Mucosa of gallbladder (tissue), 1 donor: Measurements from ENCODE around the gene PAOX. TPM values are rescaled to one million over a fixed set of nuclear protein-coding genes. Genes with fewer than 3 reads are reported as not detected.
"Not testable (repeated sequence)": the region's sequence is repeated elsewhere in the genome, so short reads cannot be mapped to it uniquely, and the experiment has no call there.

Source experiments
- DNase-seq: peaks from one replicate; pipeline ENCODE4 v3.0.0-alpha.2; 2020; ENCODE audit warnings: low spot score
- total RNA-seq: library from RNA; stranded (reverse); gene quantifications from one replicate; pipeline ENCODE4 v1.2.1, GENCODE V29; 2021
- donor health status: DM: no; HTN: no; CAD: no.

The PAOX gene
- total RNA-seq, 1 donor from 2014 or later: 9.4 TPM

DNA sequence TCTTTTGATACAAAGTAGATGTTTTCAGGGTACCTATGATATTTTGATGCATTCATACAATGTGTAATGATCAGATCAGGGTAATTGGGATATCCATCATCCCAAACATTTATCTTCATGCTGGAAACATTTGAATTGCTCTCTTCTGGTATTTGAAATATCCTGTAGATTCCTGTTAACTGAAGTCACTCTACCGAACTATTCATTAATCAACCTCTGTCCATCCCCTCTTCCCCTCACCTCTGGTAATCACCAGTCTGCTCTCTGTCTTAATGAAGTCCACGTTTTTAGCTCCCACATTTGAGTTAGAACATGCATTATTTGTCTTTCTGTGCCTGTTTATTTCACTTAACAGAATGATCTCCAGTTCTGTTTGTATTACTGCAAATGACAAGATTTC, 26.2 kb downstream of the PAOX start:
- no peak for DNase-seq

DNA sequence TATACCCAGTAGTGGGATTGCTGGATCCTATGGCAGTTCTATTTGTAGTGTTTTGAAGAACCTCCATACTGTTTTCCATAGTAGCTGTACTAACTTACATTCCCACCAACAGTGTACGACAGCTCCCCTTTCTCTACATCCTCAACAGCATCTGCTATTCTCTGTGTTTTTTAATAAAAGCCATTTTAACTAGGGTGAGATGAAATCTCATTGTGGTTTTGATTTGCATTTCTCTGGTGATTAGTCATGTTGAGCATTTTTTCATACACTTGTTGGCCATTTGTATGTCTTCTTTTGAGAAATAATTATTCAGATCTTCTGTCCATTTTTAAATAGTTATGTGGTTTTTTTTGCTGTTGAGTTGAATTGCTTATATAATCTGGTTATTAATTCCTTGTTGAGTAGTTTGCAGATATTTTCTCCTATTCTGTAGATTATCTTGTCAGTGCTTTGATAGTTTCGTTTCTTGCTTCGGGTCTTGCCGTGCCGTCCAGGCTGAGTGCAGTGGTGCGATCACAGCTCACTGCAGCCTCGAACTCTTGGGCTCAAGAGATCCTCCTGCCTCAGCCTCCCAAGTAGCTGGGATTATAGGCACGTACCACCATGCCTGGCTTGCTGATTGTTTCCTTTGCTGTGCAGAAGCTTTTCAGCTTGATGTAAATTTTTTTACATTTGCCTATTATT, 26.9 kb downstream of the PAOX start:
- no peak for DNase-seq

DNA sequence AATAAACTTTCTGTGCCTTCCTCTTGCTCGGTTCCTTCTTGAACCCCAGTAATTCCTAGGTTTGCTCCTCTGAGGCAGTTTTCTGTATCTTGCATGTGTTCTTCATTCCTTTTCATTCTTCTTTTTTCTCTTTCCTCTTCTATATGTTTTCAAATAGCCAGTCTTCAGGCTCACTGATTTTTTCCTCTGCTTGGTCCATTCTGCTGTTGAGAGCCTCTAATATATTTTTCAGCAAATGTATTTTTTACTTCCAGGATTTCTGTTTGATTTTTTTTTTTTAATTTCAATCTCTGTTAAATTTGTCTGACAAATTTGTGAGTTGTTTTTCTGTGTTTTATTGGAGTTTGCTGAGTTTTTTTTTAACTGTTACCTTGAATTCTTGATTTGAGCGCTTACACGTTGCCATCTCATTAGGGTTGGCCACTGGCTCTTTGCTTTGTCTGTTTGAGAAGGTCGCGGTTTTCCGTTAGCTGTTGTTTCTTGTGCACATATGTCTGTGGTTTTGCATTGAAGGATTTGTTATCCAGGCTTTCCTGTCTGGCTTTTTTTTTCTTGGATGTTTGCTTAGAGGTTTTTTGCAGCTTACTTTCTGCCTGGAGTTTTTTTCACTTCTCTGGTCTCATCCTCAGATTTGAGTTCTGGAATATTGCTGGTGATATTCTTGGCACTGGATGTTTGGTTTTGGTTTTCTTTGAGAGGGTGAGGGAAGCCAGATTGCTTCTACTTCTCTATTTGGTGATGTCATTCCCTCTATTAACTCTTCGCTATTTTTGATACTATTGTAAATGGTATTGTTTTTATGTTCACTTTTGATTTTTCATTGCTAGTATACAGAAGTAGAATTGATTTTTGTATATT, 32.7 kb downstream of the PAOX start:
- no peak for DNase-seq

DNA sequence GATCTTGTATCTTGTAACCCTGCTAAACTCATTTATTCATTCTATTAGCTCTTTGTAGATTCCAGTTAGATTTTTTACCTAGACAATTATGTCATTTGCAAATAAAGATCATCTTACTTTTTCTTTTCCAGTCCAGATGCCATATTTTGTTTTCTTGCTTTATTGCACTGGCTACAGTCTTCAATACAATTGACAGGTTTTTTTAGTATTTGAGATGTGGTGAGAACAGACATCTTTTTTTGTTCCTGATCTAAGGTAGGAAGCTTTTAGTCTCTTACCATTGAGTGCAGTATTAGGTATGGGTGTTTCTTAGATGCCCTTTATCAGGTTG, 33.3 kb downstream of the PAOX start:
- DNase-seq: no peak

DNA sequence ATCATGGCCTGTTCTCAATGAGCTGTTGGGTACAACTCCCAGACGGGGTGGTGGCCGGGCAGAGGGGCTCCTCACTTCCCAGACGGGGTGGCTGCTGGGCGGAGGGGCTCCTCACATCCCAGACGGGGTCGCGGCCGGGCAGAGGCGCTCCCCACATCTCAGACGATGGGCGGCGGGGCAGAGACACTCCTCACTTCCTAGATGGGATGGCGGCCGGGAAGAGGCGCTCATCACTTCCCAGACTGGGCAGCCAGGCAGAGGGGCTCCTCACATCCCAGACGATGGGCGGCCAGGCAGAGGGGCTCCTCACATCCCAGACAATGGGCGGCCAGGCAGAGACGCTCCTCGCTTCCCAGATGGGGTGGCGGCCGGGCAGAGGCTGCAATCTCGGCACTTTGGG, 35.3 kb downstream of the PAOX start:
- DNase-seq: not testable (repeated sequence)

- no peak for DNase-seq
Observed at GRCh38 chr10:133415752-133416151, 36.7 kb downstream of the PAOX start.

DNA sequence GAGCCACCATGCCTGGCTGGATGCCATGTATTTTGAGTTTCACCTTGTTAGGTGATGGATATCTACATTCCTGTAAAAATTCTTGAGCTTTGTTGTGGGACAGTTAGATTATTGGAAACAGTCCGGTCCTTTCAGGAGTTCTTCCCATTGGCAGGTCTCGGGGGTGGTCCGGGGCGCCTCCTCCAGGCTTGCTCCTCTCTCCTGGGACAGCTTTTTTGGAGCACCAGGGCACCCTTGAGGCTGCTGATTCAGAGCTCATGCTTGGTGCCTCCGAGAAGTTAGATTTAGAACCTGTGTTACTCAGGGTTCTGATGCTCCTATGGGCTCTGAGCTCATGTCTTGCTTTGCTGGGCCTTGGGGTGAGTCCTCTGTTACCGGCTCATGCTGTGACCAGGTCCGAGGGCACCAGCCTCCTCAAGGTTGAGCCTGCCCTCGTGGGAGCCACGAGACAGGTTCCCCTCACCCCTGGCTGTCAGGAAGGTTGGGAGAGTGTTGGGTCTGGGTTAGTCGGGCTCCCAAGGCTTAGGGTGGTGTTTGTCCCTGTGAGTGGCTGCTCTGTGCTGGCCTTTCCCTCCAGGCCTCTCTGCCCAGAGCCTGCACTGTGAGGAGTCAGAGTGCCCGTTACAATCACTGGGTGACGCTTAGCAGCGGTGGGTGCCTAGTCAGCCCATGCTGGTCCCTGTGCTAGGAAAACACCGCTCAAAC, 39.4 kb downstream of the PAOX start:
- DNase-seq: no peak

GRCh38 chr10:133419211-133419950, 40.3 kb downstream of the PAOX start:
- no peak for DNase-seq

DNA sequence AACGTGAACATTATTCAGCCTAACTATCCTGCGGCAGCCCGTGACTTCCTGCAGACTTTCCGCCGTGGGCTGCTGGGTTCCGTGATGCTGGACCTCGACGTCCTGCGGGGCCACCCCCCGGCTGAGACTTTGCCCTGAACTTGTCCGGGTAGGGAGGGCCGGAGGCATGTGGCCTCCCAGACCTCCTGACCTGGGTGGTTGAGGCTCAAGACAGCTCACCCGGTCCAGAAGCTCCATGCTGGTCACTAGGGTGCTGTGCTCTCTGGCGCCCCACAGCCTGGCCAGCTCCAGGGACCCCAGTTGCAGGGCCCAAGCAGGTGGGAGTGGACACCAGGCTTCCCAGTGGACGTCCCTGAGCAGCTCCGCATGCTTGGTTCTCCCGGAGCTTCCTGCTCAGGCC, 41.0 kb downstream of the PAOX start:
- DNase-seq: no peak

- DNase-seq: no peak
Observed at GRCh38 chr10:133420579-133420978, 41.5 kb downstream of the PAOX start.

GRCh38 chr10:133421336-133422222, 42.5 kb downstream of the PAOX start:
- no peak for DNase-seq

- DNase-seq: no peak
Observed at GRCh38 chr10:133422223-133422806, 43.3 kb downstream of the PAOX start.

- no peak for DNase-seq
Observed at GRCh38 chr10:133422807-133423771, 44.0 kb downstream of the PAOX start.

GRCh38 chr10:133424102-133424501, 45.0 kb downstream of the PAOX start:
- not testable (repeated sequence) for DNase-seq

- DNase-seq: not testable (repeated sequence)
Observed at GRCh38 chr10:133424601-133425000, 45.5 kb downstream of the PAOX start, which contains the start of gene SPRN. Gene SPRN, minus strand, starts transcription at chr10:133424625. Its CDS starts 944 bp downstream, at chr10:133423681.

DNA sequence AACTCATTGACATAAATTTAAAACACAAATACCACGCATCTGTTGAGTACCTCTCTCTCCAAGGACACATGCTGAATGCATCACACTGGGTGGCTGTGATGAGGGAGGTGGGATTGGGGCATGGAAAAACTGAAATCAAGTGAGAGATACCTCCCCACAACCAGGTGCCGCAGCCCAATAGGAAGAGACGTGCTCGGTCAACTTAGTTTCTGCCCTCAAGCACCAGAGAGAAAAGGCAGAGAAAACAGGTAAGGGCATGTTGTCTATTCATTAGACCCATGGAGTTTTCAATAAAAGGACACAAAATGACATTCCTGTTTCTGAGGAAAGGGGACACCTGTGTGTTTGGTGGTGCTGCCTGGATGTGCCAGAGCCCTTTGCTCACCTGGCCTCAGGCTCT, 50.5 kb downstream of the PAOX start:
- DNase-seq: not testable (repeated sequence)

DNA sequence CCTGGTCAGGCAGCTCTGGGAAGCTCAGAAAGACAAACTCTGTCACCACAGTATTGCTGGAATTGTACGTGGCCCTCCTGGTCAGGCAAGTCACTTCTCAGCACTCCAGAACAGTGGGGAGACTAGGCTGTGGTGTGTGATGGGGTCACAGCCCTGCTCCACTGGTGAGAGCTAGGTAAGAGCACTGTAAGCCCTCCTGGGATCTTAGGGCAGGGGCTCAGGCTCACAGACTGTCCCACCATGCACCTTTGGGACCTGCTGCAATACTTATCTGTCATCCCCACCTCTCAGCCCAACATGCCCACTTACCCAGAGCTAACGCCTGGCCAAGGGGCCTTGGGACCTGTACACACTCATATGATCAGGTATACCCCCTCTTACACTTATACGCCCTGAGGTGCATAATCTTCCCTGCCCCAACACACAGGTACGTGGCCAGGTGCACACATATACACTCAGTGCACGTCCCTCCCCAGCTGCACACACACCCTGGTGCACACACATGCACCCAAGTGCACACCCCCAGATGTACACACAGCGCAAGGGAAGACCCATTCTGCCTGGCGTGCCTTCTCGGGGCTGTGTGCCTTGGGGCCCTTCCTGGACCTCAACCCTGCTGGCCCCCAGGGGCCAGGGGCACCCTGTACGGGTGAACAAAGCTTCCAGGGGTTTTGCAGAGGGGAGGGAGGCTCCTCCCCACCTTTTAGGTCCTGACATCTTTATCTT, 53.0 kb downstream of the PAOX start:
- not testable (repeated sequence) for DNase-seq

- not testable (repeated sequence) for DNase-seq
Observed at GRCh38 chr10:133432789-133433188, 53.7 kb downstream of the PAOX start.
